DND-41 (cell line): ENCODE measurements around the gene MT1M.

ENCODE experiments used
- CTCF ChIP-seq: IDR thresholded peaks from 2 replicates; pipeline ENCODE4 v1.5.1; 2012; ENCODE audit warnings: borderline replicate concordance, low read length, moderate library complexity, mild to moderate bottlenecking; ENCODE audit not compliant: poor library complexity, severe bottlenecking; ENCODE audit errors: extremely low read depth
- EZH2 ChIP-seq: IDR thresholded peaks from 3 replicates; pipeline ENCODE4 v1.6.1; 2012; ENCODE audit warnings: borderline replicate concordance, low read depth, mild to moderate bottlenecking, moderate library complexity, low read length, inconsistent platforms; ENCODE audit not compliant: severe bottlenecking

DNA sequence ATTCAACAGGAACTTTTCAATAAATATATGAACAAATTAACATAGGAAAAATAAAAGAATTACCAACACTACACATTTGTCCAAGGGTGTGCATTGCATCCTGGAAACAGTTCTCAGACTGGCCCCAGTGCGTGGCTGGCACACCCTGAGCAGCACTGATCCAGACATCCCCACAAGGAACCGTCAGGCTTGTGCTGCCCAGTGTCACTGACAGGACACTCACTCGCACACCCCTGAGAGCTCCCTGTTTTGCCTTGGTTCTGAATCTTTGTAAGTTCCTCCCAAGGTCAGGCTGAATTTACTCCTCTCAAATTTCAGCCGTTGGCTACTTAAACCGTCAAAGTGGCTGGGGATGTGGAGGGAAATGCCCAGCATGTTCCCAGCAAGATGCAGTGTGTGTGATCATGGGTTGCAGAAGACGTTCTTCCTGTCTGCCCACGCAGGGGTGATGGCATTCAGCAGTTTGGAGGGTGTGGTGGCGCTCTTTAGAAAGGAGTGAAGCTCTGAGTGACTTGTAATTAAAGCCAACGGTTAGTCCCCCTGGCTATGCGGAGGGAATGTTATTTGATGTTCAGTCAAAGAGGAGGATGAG, 22.3 kb upstream of the MT1M start:
- TF ChIP-seq CTCF = no peak
- TF ChIP-seq EZH2 = no peak
